AG04450 (cell line): ENCODE results near the gene LGALS7. TPM values are rescaled to one million over a fixed set of nuclear protein-coding genes. Genes with fewer than 3 reads are reported as not detected.

Experiments used
- CTCF ChIA-PET: fragments of 300-600, 350-600 bp; formaldehyde crosslinking; extraction: SDS; loops from one replicate; lab custom pipeline; 2022; ENCODE audit warnings: antibody characterized with exemption, inconsistent platforms; lab: Charles Lee
- POLR2A ChIA-PET: fragments of 350-600 bp; formaldehyde crosslinking; extraction: SDS; loops from one replicate; lab custom pipeline; 2021; ENCODE audit warnings: antibody characterized with exemption, inconsistent platforms; lab: Yijun Ruan, JAX
- DNase-seq: peaks from one replicate; pipeline ENCODE4 v3.0.0-alpha.2; 2011; ENCODE audit warnings: low read depth, low spot score
- H3K27ac ChIP-seq: one replicate; pipeline ENCODE4 v1.5.1; 2012; ENCODE audit warnings: low read depth, low read length, control low read depth
- H3K27me3 ChIP-seq: one replicate; pipeline ENCODE4 v1.6.0; 2012; ENCODE audit warnings: low read length; ENCODE audit not compliant: control insufficient read depth, insufficient read depth
- H3K4me3 ChIP-seq: 2 replicates; pipeline ENCODE4 v1.5.1; 2011; ENCODE audit warnings: mild to moderate bottlenecking, low read depth, low read length, control low read depth
- H3K9me3 ChIP-seq: 2 replicates; pipeline ENCODE4 v1.5.1; 2012; ENCODE audit warnings: low read length; ENCODE audit not compliant: control insufficient read depth, insufficient read depth
- polyA plus RNA-seq: library from polyadenylated mRNA; depleted of rRNA; stranded (reverse); fragments of >200 nt; gene quantifications from 2 replicates; pipeline ENCODE4 v1.2.3, GENCODE V29; 2011
- TF ChIP-seq, protein P1 (sequence below): IDR thresholded peaks from 2 replicates; pipeline ENCODE4 v1.5.1; 2011; ENCODE audit warnings: low read depth, low read length, control low read depth, inconsistent platforms

Gene LGALS7
- polyA plus RNA-seq, 1 experiment = not detected

DNA sequence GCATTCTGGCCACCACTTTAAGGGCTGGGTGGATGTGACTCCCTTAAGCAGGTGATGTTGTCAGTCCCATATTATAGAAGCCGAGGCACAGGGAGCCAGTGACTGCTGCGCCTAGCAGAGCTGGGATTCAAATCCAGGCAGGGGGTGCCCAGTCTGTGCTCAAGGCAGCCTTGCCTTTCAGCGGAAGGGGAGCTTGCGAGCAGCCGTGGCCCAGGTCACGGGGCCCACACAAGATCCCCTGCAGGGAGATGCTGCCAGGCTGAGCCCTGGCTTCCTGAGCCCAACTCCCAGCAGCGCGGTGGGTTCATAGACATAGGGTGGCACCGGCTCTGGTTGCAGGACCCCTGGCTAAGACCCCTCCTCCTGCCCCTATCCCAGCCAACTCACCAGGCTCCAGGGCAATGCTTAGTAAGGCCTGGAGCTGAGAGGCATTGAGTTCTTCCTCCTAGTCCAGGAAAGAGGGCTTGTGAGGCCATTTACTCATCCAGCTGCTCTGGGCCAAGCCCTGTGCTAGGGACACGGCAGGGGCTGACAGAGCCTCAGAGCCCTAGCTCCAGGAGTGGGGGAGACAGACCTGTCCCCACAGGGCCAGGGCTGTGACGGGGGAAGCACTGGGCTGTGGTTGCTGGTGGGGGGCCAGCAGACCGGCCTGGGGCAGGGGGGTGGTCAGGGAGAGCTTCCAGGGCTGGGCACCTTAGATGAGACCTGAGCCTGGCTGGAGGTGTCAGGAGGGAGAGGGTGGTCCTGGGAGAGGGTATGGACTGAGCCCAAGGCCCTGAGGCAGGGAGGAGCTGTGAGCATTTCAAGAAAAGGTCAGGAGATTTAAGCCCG lies 38.7 kb downstream of the LGALS7 start:
- TF ChIP-seq, protein P1, sequence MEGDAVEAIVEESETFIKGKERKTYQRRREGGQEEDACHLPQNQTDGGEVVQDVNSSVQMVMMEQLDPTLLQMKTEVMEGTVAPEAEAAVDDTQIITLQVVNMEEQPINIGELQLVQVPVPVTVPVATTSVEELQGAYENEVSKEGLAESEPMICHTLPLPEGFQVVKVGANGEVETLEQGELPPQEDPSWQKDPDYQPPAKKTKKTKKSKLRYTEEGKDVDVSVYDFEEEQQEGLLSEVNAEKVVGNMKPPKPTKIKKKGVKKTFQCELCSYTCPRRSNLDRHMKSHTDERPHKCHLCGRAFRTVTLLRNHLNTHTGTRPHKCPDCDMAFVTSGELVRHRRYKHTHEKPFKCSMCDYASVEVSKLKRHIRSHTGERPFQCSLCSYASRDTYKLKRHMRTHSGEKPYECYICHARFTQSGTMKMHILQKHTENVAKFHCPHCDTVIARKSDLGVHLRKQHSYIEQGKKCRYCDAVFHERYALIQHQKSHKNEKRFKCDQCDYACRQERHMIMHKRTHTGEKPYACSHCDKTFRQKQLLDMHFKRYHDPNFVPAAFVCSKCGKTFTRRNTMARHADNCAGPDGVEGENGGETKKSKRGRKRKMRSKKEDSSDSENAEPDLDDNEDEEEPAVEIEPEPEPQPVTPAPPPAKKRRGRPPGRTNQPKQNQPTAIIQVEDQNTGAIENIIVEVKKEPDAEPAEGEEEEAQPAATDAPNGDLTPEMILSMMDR = no peak
- no peaks in the 10 kb centered on the region for H3K9me3 ChIP-seq
- H3K27me3 ChIP-seq = peaks cover 3% of the 10 kb centered on the region
- CTCF ChIA-PET = interaction anchor here (0.7 to 0.9 kb wide), 2 partner anchors 34 to 115 kb away, joined by 3 to 5 read pairs; no protein-coding TSS in a partner anchor
- no peak overlapping the region for H3K4me3 ChIP-seq
- POLR2A ChIA-PET = interaction anchor here (0.6 to 1.1 kb wide), 3 partner anchors 35 to 106 kb away, joined by 3 to 5 read pairs (median 3); no protein-coding TSS in a partner anchor
- H3K27ac ChIP-seq = no peak overlapping the region
- no peak for DNase-seq

DNA sequence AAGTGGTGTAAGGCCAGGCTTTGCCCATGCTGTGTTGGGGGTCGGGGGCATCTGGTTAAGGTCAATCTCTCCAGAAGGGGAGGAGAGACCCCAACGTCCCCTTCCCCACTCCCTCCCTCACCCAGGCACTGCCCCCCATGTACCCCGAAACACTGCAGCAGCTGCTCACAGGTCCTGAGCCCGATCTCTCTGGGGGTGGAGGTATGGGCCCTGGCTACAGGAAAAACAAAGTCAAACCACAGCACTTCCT lies 39.2 kb downstream of the LGALS7 start:
- no peak overlapping the region for H3K27ac ChIP-seq
- peaks cover 3% of the 10 kb centered on the region for H3K27me3 ChIP-seq
- no peaks in the 10 kb centered on the region for H3K9me3 ChIP-seq
- POLR2A ChIA-PET = interaction anchor here (0.6 to 0.8 kb wide), 2 partner anchors 89 to 107 kb away, joined by 3 read pairs; no protein-coding TSS in a partner anchor
- CTCF ChIA-PET = interaction anchor here (1.8 kb wide), 1 partner anchor 196 kb away, joined by 13 read pairs; the partner anchor contains the start of genes MRPS12 and SARS2
- no peak for DNase-seq
- TF ChIP-seq, protein P1 = no peak
- no peak overlapping the region for H3K4me3 ChIP-seq

DNA sequence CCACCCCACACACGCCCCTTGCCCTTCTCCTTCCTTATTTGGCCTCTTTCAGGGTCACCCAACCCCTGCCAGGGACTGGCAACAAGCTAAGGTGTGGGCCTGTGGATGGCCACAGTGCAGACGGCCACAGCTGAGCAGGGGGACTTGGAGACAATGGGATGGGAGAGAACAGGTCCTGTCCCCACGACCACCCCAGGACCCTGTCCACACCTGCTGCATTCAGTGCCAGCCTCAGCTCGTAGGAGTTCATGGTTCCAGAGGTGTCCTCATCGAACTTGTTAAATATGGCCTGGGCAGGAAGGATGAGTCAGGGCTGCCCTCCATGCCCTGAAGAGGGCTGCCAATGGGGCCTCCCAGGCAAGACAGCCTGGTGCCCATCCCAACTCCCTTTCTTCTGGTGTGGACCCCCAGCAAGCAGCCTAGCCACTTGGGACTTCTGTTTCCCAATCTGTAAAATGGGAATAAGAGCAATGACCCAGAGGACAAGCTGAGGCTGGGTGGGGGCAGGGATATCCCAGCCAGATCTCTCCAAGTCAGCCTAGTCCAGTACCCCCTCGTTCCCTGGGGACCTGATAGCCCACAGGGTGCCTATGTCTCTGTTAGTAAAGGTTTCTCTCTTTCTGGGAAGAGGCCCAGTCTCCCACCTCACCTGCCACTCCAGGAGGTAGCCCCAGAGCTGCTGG lies 39.7 kb downstream of the LGALS7 start:
- DNase-seq = no peak
- TF ChIP-seq, protein P1 = no peak
- POLR2A ChIA-PET = interaction anchor here (0.6 to 1.1 kb wide), 4 partner anchors 86 to 116 kb away, joined by 3 to 5 read pairs (median 5); partner anchors contain the start of gene ACTN4
- Histone ChIP-seq H3K4me3 (no peak overlapping the region), H3K9me3 (no peaks in the 10 kb centered on the region), H3K27ac (peak overlapping the region; percentile 52), H3K27me3 (peaks cover 3% of the 10 kb centered on the region)
- CTCF ChIA-PET = interaction anchor here (0.9 to 1.8 kb wide), 3 partner anchors 36 to 197 kb away, joined by 3 to 13 read pairs (median 7); partner anchors contain the start of genes MRPS12 and SARS2

DNA sequence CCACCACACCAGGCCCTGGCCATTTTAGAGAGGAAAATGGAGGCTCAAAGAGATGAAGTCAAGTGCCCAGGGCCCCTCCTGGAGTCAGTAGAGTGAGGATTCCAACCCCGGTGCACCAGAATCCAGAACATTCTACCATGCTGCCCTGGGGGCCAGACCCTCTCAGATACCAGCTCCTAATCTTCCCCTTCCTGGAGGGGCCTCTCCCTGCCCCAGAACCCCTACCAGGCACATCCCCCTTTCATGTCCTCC lies 40.1 kb downstream of the LGALS7 start:
- Histone ChIP-seq H3K27ac (peak overlapping the region; percentile 52), H3K9me3 (no peaks in the 10 kb centered on the region), H3K4me3 (no peak overlapping the region), H3K27me3 (peaks cover under 1% of the 10 kb centered on the region)
- TF ChIP-seq, protein P1 = no peak
- POLR2A ChIA-PET = interaction anchor here (1.0 to 1.1 kb wide), 3 partner anchors 86 to 116 kb away, joined by 5 read pairs; partner anchors contain the start of gene ACTN4
- no peak for DNase-seq
- CTCF ChIA-PET = interaction anchor here (0.9 to 1.8 kb wide), 3 partner anchors 36 to 197 kb away, joined by 3 to 13 read pairs (median 7); partner anchors contain the start of genes MRPS12 and SARS2
